Cerebellar cortex (tissue), 1 donor: Measurements from ENCODE around the gene TNFSF10.

Experiments
- DNase-seq: peaks from one replicate; pipeline ENCODE4 v3.0.0-alpha.2; 2015; ENCODE audit warnings: low spot score

Gene TNFSF10

DNA sequence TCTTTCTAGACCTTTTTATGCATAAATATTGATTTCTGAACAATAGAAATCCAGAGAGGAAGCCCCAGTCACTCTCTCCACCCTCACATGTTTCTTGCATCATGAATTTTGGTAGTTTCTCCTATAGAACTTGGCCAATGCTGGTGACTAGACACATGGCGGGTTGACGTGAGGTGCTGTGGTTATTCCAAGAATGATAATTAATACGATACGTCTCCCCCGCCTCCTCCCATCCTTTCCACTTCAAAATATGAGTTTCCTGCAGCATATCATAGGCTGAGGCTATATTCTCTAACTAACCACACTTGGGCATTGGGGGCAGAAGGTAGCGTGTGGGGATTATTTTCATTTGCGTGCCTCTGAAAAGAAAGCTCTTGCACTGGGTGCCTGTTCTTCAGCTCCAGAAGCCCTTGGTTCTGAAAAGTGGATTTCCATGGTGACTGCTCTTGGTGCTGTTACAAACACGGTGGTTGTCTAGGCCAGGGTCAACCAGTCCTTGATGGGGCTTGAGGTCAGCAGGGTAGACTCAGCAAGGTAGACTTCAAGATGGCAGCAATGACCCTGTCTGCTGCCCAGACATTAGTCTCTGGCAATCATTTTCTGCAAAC lies 5.3 kb downstream of the TNFSF10 start:
- no peak for DNase-seq

DNA sequence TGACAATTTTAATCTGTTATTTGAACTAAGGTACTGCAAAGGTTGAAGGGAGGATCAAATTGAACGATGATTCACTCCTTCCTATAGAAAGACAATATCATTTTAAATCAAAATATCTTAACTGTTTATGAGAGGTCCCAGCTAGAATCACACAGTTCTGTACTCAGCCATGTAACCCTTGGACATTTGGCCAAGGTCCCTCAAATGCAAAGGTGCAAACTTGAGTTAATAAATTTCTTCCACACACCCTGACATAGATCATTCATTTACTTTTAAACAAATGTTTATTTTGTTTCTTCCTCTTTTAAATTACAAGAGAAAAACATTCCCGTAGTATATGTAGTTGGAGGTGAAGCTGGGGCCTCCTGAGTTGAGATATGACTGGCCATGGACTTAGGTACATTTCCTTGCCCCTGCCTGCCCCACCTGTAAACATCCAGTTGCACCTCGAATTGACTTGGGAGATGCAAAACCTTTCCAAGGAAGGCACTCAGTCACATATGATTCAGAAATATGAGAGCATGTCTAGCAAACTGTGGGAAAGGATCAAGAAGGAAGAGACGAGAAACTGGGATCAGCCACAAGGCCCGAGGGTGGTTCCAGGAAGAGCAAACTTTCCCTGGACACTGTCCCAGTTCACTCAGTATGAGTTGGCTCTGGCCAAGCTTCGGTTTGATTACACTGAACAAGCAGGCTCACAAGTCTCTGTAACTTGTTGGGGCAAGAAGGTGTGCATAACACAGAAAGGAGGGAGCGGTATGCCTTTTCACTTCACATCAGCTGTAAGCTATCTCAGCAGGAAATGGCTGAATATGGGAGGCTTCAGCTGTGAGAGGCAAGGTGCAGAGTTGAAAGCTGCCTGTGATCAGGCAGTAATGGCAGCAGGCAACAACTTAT lies 6.7 kb downstream of the TNFSF10 start:
- DNase-seq, result no peak

DNA sequence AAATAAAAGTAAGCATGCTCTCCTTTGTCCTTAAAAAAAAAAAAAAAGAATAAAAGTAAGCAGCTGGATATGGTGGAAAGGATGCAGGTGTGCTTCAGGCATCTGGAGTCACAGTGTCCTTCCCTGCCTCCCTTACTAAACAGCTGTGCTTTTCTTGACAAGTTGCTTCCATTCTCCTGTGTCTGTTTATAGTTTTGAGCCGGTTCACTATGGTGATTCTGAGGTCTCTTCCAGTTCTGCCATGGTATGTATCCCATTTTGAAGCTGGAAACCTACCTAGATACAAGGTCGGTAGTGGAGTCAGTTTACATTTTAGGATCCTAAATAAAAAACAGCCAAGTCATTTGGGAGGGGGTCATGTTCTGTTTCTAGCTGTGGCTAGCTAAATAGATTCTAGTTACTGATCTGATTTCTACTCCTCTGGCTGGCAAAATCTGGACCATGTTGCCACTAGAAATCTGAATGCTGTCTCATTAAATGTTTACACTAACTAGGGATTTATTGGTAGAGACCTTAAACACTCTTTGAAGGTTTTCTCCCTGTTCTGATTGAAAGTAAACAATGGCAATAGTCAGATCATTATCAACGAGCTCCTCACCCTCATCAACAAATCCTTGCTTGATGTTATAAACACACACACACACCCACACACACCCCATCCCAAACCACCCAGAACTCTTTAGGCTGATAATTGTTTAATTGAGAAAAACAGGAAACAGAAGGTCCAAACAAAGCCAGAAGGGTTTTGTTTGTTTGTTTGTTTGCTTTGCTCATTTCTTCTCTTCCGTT lies 7.9 kb downstream of the TNFSF10 start:
- DNase-seq, result no peak

DNA sequence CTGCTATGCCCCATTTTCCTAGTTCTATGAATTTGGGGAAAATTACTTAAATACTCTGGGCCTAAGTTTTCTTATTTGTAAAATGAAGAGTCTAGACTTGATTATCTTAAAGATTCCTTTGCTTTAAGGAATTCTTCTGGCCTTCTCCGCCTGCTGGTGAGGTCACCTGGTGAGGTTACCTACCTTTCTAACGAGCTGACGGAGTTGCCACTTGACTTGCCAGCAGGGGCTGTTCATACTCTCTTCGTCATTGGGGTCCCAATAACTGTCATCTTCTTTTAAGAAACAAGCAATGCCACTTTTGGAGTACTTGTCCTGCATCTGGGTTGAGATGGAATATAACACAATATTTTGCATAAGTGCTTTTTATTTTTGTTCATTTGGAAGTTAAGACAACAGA lies 8.6 kb downstream of the TNFSF10 start:
- DNase-seq, result no peak

DNA sequence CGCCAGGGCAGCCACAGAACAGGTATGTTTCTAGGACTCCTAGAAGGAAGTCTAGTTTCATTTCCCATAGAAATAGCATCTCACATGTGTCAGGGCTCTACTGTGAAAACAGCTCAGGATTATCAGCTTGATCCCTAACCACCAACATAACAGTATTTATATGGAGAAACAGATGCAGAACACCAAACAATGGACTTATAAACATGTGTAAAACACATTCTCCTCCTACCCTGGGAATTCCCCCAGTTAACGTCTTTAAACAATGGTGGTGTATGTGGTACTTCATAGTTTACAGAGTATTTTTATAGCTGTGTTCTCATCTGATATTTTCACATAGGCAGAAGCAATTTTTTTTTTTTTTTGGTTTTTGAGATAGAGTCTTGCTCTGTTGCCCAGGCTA lies 9.7 kb downstream of the TNFSF10 start:
- DNase-seq, result no peak

DNA sequence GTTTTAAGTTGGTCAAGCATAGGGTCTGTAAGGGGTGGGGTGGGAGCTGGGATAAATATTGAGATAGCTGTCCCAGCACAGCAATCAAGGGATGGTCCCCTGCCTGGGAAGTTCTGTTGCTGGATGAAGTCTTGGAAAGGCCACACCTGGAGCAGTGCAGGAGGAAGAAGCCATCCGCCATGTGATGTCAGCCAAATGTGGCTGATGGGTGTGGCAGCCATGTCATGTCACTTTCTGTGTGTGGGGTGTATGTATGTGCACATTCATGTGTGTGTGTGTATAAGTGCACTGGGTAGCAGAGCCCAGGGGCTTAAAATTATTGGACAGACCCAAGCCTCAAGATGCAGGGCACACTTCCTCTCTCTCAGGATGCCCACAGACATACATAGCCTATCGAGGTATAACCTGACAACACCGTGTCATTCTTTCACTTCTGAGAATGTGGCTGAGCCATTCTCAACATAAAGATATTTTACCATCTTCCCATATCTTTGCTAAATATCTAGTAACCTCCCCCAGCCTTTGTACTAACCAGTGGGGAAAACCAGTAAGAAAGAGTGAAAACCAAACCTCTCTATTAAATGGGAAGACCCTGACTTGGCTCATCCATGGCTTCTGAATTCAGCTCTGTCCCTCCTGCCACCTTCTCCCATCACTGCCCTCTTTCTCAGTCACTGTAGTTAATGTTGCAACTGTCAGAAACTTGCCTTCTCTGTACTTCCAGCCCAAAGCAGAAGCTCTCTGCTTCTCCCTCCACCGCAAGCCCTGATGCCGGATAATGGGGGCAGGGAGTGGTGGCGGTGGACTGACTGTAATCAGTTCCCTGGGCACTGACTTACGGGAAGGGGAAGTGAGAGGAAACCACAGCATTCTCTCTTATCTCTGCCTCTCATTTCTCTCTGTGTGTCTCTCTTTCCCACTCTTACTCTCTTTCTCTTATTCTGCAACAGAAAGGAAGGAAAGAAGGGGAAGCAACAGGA lies 11.2 kb downstream of the TNFSF10 start:
- DNase-seq, result no peak

DNA sequence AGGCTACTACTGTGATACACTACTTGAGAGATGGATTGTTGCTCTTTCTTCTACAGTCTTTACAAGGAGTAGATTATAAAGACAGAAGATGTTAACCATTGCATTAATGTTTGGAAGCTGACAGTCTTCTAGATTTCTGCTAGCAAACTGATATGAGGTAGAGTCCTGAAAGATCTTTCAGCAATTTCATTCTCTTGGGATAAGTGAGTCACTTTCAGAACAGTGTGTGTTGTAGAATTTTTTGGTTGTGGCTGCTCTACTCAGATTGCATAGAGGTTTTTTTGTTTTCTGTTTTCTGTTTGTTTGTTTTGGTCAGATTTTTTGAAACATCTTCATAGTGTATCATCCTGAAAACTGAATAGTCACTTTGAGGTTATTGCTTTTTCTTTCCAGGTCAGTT lies 17.1 kb downstream of the TNFSF10 start:
- DNase-seq, result no peak

DNA sequence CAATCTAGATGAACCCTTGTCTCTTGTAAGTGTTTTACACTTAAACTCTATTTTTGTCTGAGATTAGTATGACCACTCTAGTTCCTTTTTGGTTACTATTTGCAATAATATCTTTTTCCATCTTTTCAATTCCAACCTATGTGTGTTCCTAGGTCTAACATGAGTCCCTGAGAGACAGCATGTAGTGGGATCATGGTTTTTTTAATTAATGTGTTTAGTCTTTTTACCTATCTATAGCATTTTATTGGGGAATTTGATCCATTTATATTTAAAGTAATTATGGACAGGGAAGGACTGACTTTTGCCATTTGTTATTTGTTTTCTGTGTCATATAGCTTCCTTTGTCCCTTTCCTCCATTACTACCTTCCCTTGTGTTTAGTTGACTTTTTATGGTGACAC lies 21.7 kb downstream of the TNFSF10 start:
- no peak for DNase-seq

DNA sequence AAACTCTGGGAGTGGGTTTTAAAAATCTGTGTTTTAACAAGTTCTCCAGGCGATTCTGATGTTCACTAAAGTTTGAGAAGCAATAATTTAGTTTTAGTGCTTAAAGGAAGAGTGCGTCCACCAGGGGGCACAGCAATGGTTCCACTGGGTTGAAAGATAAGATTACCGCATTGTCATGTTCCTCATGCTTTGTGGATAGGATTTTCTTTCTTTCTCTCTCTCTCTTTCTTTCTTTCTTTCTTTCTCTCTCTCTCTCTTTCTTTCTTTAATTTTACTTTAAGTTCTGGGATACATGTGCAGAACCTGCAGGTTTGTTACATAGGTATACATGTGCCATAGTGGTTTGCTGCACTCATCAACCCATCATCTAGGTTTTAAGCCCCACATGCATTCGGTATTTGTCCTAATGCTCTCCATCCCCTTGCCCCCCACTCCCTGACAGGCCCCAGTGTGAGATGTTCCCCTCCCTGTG lies 33.0 kb downstream of the TNFSF10 start:
- DNase-seq, result peak; percentile 60

DNA sequence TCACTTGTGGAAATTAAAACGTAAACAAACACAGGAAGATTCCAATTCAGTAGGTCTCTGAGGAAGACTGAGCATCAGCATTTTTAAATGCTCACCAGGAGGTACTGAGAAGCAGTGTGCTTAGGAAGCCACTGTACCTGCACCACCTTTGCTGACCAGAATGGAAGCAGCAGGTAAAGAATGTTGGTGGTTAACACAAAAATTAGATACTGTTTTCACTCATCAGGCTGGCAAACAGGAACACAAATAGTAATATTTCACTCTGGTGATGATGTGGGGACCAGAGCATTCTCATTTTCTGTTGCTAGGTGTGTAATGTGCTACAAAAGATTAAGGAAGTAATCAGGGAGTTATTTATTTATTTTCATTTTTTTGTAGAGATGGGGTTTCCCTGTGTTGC lies 45.1 kb downstream of the TNFSF10 start:
- DNase-seq, result no peak

DNA sequence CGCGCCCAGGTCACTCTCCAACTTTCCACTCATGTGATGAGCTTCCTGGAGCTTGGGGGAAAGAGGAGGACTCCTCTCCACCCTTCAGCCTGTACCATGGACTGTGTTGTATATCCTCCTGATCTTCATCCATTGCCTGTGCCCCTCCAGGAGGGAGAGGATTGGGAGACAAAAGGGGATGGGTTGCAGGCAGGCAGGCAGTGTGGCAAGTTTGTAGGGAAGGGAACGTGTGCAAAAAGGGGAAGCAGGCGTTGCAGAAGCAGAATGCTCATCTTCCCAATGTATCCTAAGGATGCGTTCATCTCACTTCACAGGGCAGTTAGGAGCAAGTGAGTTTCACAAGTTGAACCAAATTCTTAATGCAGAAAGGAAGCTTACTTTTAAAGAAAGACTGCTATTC lies 46.9 kb downstream of the TNFSF10 start:
- DNase-seq, result no peak

DNA sequence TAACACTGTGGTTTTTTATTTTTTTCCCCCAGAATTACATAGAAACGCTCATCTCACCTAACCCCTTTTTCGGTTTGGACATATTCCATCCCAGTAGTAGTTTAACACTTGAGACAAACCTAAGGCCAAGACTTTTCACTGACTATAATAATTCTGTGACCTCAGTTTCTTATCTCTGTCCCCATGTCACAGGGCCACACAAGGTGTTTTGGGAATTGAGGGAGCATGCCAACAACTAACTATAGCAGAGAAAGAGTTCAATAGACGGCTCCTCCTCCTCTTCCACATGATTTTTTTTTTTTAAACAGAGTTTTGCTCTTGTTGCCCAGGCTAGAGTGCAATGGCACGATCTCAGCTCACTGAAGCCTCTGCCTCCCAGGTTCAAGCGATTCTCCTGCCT lies 47.5 kb downstream of the TNFSF10 start:
- DNase-seq, result no peak

DNA sequence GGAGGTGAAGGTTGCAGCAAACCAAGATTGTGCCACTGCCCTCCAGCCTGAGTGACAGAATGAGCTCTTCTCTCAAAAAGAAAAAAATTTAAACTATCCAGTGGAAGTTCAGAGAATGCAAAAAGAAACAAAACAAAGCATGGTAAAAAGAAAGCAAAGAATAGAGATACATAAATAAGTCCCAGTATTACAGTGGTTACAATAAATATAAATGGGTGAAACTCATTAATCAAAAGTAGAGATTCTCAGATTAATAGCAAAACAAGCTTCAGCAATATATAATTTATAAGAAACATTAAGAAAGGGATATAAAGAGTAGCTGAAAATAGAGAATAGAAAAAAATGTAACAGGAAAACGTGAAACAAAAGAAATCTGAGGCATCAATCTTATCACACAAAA lies 51.3 kb downstream of the TNFSF10 start:
- DNase-seq, result no peak

DNA sequence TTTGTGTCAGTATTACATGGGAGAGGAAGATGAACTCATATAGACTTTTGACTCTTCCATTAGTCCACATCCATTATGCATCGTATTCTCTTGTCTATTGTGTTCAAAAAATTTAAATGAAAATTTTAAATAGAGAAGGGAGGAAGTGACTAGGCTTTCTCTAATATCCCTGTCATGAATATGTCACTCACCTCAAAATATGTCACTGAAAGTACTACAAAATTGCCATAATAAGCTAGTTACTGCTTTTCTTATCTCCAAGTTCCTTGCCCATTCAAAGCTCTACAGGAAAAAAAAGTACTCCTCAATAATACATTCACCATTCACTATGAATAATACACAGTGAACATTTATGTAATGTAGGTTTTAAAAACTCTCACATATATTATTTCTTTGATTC lies 52.6 kb downstream of the TNFSF10 start:
- no peak for DNase-seq

DNA sequence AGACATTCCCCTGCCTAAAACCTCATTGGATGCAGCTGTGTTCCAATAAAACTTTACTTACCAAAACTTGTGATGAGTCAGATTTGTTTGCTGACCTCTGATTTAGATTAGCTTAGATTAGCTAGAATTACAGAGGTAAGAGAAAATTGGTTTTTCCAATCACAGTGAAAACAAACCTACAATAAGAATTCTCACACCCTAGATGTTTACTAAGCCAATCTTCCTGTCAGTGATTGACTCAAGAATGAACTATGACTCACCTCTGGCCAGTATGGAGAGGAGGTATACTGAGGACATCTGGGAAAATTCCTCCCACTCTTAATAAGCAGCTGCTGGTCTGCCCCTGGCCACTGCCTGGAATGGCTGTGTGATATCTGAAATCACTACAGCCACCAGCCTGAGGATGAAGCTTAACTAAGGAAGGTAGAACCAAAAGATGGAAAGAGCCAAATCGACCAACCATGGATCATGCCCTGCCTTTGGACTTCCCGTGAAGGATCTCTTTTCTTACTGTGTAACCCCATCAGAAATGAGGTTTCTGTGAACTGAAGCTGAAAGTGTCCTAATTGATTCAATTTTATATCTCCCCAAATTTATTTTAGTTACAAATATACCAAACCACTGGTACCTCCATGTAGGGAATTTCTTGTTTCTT lies 55.9 kb downstream of the TNFSF10 start:
- no peak for DNase-seq

DNA sequence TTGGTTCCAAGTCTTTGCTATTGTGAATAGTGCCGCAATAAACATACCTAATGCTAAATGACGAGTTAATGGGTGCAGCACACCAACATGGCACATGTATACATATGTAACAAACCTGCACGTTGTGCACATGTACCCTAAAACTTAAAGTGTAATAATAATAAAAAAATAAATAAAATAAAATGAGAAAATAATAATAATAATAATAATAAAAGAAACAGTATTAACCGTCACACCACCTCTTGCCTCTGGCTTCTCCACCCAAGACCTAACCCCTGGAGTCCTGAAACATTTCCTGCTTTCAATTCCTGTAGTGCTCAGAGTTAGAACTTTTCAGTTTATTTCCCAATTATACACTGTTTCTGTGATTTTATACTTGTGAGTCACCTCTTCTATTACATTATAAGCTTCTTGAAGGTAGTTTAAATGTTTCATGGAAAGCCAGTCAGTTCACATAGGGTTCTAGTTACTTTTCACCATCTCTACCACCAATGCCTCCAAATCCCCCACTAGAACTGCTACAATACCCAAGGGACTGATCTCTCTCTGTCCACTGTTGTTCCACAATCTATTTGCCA lies 56.6 kb downstream of the TNFSF10 start:
- no peak for DNase-seq

DNA sequence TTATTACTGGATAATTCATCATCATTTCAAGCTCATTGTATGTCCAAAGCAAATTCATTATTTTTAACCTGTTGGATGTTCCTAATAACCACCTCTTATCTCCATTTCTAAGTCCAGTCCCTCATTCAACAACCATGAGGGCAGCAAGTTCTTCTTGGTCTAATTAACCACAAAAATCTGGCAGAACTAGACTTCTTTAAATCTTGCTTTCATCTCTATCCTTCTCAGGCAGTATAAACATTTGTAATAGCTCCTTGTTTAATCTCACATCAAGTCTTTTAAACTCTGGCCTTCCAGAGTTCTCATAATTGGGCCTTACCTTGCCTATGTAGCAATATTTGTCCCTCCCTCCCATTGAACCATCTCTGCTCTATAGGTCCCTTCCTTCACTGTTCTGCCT lies 57.9 kb downstream of the TNFSF10 start:
- DNase-seq, result no peak

DNA sequence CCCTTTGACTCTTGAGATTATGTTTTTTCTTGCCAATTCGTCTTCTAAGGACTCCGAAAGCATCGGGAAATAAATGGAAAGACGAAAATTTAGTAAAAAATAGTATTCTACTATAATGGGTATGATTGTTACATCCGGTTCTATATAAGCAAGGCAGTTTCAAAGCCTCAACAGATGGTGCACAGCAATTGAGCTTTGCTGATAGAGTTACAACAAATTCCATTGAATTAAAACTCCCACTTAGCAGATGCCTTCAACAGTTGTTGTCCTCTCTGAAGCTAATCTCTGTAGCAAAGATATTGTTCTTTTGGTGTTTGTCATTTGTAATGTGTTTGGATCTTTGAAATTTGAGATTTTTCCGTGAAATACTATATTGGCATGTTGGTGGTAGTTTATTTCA lies 58.9 kb downstream of the TNFSF10 start:
- no peak for DNase-seq

DNA sequence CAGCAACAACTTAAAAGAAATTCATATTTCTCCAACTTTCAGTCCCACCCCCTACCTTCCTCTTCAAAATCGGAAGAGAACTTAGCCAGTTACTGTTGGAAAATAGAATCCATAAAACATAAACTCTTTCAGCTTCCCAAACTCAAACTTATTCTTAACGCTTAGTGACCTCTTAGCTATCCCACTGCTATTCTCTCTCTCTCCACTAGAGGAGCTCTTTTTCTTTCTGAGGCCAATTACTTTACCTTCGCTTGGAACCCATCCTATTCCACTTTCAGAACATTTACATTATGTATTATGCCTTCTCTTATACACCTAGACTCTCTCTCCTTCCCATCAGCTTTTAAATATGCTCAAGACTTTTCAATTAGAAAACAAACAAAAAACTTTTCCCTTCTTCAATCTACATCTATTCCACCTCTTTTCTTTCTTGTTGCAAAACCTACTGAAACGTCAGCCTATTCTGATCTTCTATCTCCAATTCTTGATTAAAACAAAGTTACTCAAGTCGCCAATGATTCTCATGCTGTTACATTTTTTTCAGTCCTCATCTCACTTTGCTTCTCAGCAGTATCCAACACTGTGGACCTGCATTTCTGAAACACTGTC lies 61.6 kb downstream of the TNFSF10 start:
- peak; percentile 34 for DNase-seq

DNA sequence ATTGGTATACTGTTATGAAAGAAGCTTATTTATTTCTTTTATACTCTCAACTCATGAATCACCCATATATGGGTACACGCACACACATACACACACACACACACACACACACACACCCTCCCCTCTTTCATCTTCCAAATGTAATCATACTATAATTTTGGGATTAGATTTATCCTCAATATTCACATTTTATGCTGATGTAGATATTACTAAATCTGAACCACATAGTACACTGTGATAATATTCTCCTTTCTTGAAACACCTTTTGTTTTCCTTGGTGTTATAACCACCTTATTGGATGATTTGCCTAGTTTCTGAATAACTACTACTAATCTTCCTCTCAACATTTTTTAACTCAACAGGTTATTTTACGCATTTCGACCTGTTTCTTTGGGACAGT lies 66.8 kb downstream of the TNFSF10 start:
- no peak for DNase-seq
